Esophagus muscularis mucosa (tissue), 3 donors: ENCODE results near the gene ALPL.

Experiments used
- CTCF ChIP-seq, 3 experiments: fragments of 200-600 bp in 2 of 3; fragments of 450-650 bp in 1 of 3; sonication (generic) in 2 of 3; IDR thresholded peaks; one replicate each; pipeline ENCODE4 v1.5.1; 2017 to 2019; ENCODE audit warnings: antibody characterized with exemption in 3 of 3, mild to moderate bottlenecking in 2 of 3, moderate library complexity in 1 of 3
- POLR2A ChIP-seq: fragments of 450-650 bp; IDR thresholded peaks from one replicate; pipeline ENCODE4 v1.6.1; 2017; ENCODE audit warnings: antibody characterized with exemption, moderate library complexity, mild to moderate bottlenecking, low read depth
- POLR2AphosphoS5 ChIP-seq, 2 donors: sonication (generic); formaldehyde crosslinking; IDR thresholded peaks; one replicate each; pipeline ENCODE4 v1.6.1; 2017; ENCODE audit warnings: antibody characterized with exemption in 2 of 2

- TF ChIP-seq CTCF (IDR thresholded peaks at IDR 0.05): no peak
- TF ChIP-seq POLR2A: no peak
- TF ChIP-seq POLR2AphosphoS5 (IDR thresholded peaks at IDR 0.05): no peak
Observed at GRCh38 chr1:21532496-21532895, 23.3 kb downstream of the ALPL start.
